Femur (tissue), 1 donor: ENCODE measurements around the gene BBS7.

Source experiments
- DNase-seq: peaks from one replicate; pipeline ENCODE4 v3.0.0-alpha.2; 2017

Gene BBS7

GRCh38 chr4:121824950-121825349 is 45.3 kb downstream of the BBS7 start:
- no peak for DNase-seq

- DNase-seq: no peak
Measured at GRCh38 chr4:121824171-121824527, 46.1 kb downstream of the BBS7 start.

GRCh38 chr4:121823505-121824170 is 46.6 kb downstream of the BBS7 start, which contains the start of gene CCNA2:
Gene CCNA2, minus strand, starts transcription at chr4:121823883. Its CDS starts 255 bp downstream, at chr4:121823628.
- peak; percentile 98 for DNase-seq

DNA sequence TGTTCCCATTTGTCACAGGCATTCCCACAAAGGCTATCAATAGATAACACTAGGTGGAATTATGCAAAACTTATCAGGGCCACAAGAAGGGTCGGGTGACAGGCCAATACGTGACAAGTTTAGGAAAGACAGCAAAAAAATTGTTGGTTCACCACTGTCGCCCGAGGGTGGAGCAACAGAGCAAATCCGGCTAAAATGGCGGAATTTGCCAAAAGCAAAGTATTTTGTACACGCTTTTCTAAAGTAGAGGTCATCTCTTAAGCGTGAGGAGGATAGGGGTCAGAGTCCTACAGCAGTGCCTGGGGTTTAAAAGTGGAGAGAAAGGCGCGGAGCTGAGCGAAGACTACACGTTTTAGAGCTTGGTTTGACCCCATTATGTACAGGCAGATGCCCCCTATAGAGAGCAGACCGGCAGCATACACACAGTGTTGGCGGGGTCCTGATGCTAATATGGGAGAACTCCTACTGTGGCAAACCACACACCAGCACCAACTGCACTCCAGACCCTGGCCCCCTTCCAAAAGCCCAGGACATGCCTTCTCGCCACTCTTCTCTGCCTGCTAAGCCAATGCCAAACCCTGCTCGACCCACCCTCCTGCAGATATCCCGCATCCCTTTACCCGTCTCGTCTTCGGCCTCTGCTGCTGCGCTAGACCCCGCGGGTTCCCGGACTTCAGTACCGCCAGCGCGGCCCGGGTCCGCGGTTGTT is 47.3 kb downstream of the BBS7 start:
- peak; percentile 57 for DNase-seq

DNA sequence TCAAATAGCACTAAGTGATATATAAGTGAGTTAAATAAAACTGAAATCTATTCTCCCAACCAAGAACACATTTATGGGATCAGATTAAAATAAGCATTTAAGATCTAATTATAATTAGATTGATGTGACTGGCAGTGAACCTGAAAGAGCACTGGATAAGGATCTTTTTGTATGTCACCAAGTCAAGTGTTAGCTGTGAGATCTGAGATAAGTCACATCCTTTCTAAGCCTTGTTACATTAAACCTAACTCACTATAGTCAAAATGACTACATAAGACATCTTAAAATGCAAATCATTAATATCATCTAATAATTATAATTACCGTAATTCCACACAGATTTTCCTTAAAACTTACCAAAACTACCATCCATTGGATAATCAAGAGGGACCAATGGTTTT is 48.2 kb downstream of the BBS7 start:
- no peak for DNase-seq

- no peak for DNase-seq
Measured at GRCh38 chr4:121819216-121819965, 50.9 kb downstream of the BBS7 start.

DNA sequence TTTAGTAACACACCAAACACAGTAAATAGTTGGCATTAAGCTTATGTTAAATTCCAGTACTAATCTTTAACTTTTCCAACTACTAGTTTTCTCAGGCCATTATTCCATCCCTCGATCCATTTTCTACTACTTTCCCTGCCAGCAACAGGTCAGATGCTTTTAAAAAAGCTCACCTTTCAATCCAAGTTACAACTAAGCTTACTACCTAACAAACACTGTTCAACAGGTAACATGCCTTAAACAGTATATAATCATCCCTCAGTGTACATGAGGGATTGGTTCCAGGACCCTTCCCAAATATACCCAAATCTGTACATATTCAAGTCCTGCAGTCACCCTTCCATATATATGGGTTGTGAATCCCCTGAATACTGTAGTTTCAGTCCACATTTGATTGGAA is 52.1 kb downstream of the BBS7 start:
- no peak for DNase-seq

- DNase-seq: no peak
Measured at GRCh38 chr4:121817701-121818100, 52.6 kb downstream of the BBS7 start.

DNA sequence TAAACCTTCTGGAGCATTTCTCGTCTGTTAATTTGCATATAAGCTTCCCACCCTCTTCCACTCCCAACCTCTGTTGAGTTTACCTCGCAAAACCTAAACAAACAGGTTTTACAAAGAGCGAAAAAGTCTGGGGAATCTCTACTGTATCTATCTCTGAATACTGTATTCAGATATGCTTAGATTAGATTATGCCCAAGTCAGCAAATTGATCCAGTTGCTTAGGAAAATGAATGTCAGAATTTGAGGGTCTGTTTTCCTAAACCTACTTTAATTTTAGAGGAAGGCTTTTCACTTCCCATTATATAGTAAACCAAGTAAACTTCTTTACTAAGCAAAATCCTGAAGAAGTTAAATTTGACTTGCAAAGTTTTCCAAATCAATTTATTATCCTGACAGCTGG is 53.3 kb downstream of the BBS7 start:
- DNase-seq: no peak

- DNase-seq: no peak
Measured at GRCh38 chr4:121814756-121815155, 55.5 kb downstream of the BBS7 start.

GRCh38 chr4:121811122-121811521 is 59.2 kb downstream of the BBS7 start:
- DNase-seq: no peak

- DNase-seq: no peak
Measured at GRCh38 chr4:121806411-121806810, 63.9 kb downstream of the BBS7 start.

DNA sequence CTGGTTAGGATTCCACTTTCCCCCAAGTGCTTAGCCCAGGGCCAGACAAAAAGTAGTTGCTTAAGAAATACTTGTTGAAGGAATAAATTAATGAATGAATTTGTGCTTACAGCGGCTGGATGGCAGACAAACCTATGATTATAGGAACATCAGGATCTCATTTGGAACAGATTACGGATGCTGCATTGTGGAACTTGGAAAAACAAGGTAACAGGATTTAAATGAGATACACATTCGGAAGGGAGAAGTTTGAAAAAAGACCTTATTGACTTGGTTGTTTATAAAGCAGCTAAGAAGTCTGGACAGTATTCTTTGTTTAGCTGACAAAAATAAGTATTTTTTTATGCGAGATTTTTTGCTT is 68.6 kb downstream of the BBS7 start:
- no peak for DNase-seq

- peak; percentile 96 for DNase-seq
Measured at GRCh38 chr4:121800961-121801714, 69.1 kb downstream of the BBS7 start, which contains the start of gene EXOSC9. Gene EXOSC9, plus strand, starts transcription at chr4:121801323. Its CDS starts 102 bp downstream, at chr4:121801425.

- no peak for DNase-seq
Measured at GRCh38 chr4:121800638-121800960, 69.7 kb downstream of the BBS7 start.

DNA sequence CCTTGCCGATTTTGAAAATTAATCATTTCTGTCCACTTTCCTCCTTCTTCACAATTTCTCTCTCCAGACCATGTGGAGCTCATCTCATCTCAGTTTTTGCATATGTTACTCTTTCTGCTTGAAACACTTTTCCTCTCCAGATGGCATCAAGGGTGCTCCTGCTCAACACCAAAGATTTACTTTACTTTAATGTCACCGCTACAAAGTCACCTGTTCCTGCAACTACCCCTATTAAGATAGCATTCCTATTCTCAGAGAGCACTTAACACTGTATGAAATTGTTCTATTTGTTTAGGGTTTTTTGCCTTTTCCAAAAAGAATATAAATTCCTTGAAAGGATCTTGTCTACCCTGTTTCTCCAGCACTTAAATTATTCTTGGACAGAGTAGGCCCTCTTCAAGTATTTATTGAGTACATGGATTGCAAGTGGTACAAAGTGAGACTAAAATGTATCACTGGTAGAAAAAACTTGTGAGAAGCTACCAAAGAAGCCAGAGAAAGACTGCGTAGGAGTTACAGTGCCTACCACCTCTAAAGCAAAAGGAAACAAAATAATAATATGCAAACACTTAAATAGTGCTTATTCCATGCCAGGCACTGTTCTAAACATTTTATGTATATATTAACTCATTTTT is 70.3 kb downstream of the BBS7 start:
- no peak for DNase-seq

- DNase-seq: no peak
Measured at GRCh38 chr4:121799208-121799823, 71.0 kb downstream of the BBS7 start.

DNA sequence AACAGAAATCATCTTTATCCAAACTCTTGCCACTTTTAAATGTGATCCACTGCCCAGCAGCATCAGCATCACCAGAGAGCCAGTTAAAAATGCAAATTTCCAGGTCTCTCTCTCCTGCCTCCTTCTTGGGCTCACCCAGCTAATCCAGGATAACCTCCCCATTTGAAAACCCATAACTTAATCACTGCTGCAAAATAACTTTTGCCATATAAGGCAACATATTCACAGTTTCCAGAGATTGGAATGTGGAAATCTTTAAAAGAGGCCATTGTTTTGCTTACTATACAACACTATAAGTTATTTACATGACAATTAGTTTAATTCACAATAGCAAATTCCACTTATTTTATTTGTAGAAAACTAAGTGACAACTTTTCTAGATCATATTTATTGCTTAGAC is 74.0 kb downstream of the BBS7 start:
- DNase-seq: no peak

DNA sequence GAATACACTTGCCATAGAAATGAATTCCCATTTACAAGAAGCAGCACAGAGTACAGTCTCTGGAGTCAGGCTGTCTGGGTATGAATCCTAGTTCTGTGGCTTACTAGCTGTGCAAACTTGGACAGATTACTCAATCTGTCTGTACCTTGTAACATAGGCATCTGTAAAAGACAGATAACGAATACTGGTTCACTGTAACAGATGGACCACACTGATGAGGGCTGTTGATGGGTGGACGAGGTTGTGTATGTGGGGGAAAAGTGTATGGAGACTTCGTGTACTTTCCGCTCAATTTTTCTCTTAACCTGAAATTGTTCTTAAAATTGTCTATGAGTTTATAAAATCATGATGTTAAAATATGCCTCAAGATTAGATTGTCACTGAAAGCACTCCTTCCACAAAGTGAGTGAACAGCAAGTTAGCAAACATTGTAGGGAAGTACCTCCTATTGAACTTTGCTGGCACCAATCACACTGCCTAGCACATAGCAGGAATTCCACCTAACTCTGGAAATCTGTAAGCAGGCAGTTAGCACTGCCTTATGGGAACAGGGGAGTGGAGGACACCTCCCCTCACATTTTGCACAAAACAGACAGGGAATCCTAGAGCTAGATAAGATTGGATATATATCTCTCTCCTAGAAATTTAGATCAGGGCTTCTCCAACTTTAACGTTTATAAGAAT is 75.6 kb downstream of the BBS7 start:
- no peak for DNase-seq

- no peak for DNase-seq
Measured at GRCh38 chr4:121792966-121793365, 77.3 kb downstream of the BBS7 start.

DNA sequence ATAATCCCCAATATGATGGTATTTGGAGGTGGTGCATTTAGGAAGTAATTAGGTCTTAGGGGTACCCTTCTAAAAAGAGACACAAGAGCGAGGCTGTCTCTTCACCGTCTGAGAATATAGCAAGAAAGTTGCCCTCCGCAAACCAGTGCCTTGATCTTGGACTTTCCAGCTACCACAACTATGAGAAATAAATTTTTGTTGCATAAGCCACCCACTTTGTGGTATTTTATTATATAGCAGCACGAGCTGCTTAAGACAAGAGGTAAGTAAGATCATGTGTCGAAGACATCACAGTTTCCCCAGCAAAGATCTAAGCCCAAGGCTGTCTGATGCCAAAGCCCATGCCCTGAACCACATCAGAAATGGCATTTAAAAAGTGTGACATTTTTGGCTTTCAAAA is 78.8 kb downstream of the BBS7 start:
- DNase-seq: no peak

DNA sequence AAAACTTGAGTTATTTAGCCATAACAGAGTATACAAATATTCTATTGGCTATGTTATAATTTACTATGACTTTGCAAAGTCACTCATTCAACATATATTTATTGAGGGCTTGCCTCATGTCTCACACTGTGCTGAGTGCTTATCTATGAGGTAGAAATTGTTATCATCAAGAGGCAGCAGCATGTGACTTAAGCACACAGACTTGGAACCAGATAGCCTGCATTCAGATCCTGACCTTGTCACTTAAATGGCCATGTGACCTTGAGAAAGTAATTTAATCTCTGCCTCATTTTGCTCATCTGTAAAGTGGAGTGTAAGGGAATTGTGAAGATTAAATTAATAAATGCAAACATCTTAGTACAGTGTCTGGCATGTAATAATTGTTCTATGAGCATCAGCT is 79.3 kb downstream of the BBS7 start:
- DNase-seq: no peak
